Endothelial cell of umbilical vein (primary cell): ENCODE data around the gene NFATC4.

ENCODE experiments used
- CTCF ChIP-seq, 2 donors: IDR thresholded peaks; 1 replicate in 1 of 2; 2 replicates in 1 of 2; pipeline ENCODE4 v1.5.1; 2011; ENCODE audit warnings: low read length in 2 of 2, mild to moderate bottlenecking in 2 of 2, moderate library complexity in 2 of 2, control low read depth in 1 of 2, inconsistent platforms in 1 of 2, low read depth in 1 of 2; ENCODE audit not compliant: insufficient read depth in 1 of 2; ENCODE audit errors: extremely low read depth in 1 of 2
- EZH2 ChIP-seq: IDR thresholded peaks from 2 replicates; pipeline ENCODE4 v1.6.1; 2012; ENCODE audit warnings: borderline replicate concordance, low read depth, mild to moderate bottlenecking, moderate library complexity, low read length, inconsistent platforms; ENCODE audit not compliant: severe bottlenecking
- GATA2 ChIP-seq: IDR thresholded peaks from 2 replicates; pipeline ENCODE4 v1.7.0; 2011; ENCODE audit warnings: low read depth, mild to moderate bottlenecking, moderate library complexity, mixed read lengths, low read length; ENCODE audit not compliant: insufficient read length, insufficient read depth
- JUN ChIP-seq: IDR thresholded peaks from 2 replicates; pipeline ENCODE4 v1.6.1; 2011; ENCODE audit warnings: borderline replicate concordance, low read depth; ENCODE audit not compliant: insufficient read length, insufficient read depth
- MAX ChIP-seq: IDR thresholded peaks from 2 replicates; pipeline ENCODE4 v1.6.1; 2011; ENCODE audit not compliant: insufficient read depth, insufficient read length
- POLR2A ChIP-seq: IDR thresholded peaks from 2 replicates; pipeline ENCODE4 v1.6.1; 2012; ENCODE audit warnings: low read depth, mild to moderate bottlenecking, control low read depth, low read length
- POLR2AphosphoS5 ChIP-seq: IDR thresholded peaks from 2 replicates; pipeline ENCODE4 v1.6.1; 2012; ENCODE audit warnings: low read depth, mild to moderate bottlenecking, control low read depth, low read length, moderate library complexity; ENCODE audit not compliant: insufficient read depth

- TF ChIP-seq CTCF (IDR thresholded peaks at IDR 0.05; ENCODE audit: extremely low read depth in 1 of 2, insufficient read depth in 1 of 2, low read depth in 1 of 2, low read length in 2 of 2) (no peak), GATA2 (no peak), EZH2 (no peak), POLR2A (no peak), JUN (no peak), MAX (no peak), POLR2AphosphoS5 (no peak)
Observed at GRCh38 chr14:24369463-24369862, 1.5 kb downstream of the NFATC4 start.
